ENCODE results near the gene CD40.

The CD40 gene

GRCh38 chr20:46135856-46136633 is 17.9 kb downstream of the CD40 start:
- H3K27me3 Mint-ChIP-seq, result peaks cover 13 to 28% of the 10 kb centered on the region in 2 donors
- H3K4me3 Mint-ChIP-seq, result peak overlapping the region in 1 of 2 donors; percentile 34
- H3K9me3 Mint-ChIP-seq, result no peaks in the 10 kb centered on the region
- peaks cover 0 to 3% of the 10 kb centered on the region in 2 donors for H3K36me3 Mint-ChIP-seq
- ATAC-seq (replicated peaks) (no peak), DNase-seq (no peak)
- peaks cover 38 to 41% of the 10 kb centered on the region in 2 donors for H3K4me1 Mint-ChIP-seq
- H3K27ac Mint-ChIP-seq, result peak overlapping the region; percentile 54

DNA sequence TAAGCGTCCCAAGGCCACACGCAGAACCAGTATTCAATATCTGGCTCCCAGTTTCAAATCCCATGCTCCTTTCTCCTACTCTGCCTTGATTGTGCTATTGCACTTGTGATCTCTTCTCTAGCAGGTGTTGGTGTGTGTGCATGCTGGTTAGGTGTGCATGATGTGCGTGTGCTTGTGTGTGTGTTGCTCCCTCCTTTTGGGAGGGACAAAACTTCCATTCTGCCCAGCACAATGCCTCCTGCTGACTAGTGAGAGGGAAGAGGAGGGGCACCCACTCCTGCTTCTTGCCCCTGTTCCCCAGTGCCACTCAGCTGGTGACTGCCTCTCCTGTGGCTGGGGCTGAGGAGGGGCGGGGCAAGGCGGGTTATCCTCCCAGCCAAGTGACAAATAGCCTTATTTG is 19.7 kb downstream of the CD40 start:
- H3K4me1 Mint-ChIP-seq, result peaks cover 21 to 25% of the 10 kb centered on the region in 2 donors
- DNase-seq, result no peak
- ATAC-seq (replicated peaks), result no peak
- no peaks in the 10 kb centered on the region for H3K9me3 Mint-ChIP-seq
- no peak overlapping the region for H3K27ac Mint-ChIP-seq
- H3K27me3 Mint-ChIP-seq, result peaks cover 31 to 45% of the 10 kb centered on the region in 2 donors
- H3K36me3 Mint-ChIP-seq, result no peaks in the 10 kb centered on the region
- H3K4me3 Mint-ChIP-seq, result no peak overlapping the region

DNA sequence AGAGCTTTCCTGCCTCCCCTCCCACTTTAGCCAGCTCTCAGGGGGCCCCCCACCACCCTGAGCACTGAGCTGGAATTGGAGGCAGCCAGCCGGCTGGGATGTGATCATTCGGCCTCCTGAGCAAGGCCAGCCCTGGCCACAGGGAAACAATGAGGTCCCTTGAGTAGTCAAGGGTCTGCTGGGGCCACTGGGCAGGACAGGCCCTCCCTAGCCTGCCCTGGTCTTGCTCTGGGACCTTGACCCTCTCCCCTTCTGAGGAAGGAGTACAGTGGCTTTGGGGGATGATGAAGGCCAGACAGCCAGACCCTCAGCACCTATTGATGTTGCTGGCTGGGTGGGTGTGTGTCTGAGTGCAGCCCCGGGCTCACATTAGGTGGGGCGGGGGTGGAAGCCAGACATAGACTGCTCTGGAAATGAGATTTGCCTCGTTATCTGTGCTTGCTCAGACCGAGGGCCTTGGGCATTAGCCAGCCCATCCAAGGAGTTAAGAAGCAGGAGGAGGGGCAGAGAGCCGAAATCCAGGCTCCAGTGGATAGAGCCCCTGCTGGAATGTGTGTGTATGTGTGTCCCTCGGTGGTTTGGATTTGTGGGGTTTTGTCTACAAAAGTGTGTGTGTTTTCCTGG is 21.3 kb downstream of the CD40 start:
- no peak overlapping the region for H3K4me3 Mint-ChIP-seq
- peaks cover 16 to 21% of the 10 kb centered on the region in 2 donors for H3K4me1 Mint-ChIP-seq
- ATAC-seq (replicated peaks) (no peak), DNase-seq (no peak)
- H3K27ac Mint-ChIP-seq, result no peak overlapping the region
- peaks cover 41 to 52% of the 10 kb centered on the region in 2 donors for H3K27me3 Mint-ChIP-seq
- H3K9me3 Mint-ChIP-seq, result no peaks in the 10 kb centered on the region
- no peaks in the 10 kb centered on the region for H3K36me3 Mint-ChIP-seq

DNA sequence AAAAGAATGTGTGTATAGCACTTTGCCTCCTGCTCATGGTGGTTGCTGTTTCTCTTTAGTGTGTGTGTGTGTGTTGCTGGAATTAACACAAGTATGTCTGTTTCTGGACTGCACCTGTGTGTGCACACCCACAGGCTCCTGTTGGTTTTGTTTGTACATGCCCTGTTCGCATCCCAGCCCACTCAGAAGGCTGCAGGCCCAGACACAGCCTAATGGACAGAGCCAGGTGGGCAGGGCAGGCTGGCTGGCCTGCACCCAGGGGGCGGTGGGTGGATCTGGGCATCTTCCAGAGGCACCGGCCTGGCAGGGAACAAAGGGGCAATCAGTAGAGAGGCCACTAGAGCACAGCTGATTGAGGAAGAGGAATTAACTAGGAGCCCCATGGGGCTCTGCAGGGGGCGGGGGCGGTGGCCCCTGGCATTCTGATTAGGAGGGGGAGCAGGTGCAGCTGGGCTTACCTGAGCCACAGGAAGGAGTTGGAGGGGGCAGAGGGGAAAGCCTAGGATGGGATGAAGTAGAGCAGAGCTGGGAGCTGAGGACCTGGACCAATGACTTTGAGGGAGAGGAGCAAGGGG is 21.9 kb downstream of the CD40 start:
- Mint-ChIP-seq H3K27ac (peak overlapping the region; percentile 31), H3K4me1 (peaks cover 16 to 21% of the 10 kb centered on the region in 2 donors), H3K36me3 (no peaks in the 10 kb centered on the region), H3K27me3 (peaks cover 43 to 51% of the 10 kb centered on the region in 2 donors), H3K9me3 (no peaks in the 10 kb centered on the region), H3K4me3 (no peak overlapping the region)
- DNase-seq (no peak), ATAC-seq (replicated peaks) (no peak)

- no peak overlapping the region for H3K4me3 Mint-ChIP-seq
- DNase-seq, result no peak
- no peak for ATAC-seq (replicated peaks)
- H3K36me3 Mint-ChIP-seq, result no peaks in the 10 kb centered on the region
- H3K9me3 Mint-ChIP-seq, result no peaks in the 10 kb centered on the region
- peaks cover 47 to 48% of the 10 kb centered on the region in 2 donors for H3K27me3 Mint-ChIP-seq
- no peak overlapping the region for H3K27ac Mint-ChIP-seq
- H3K4me1 Mint-ChIP-seq, result peaks cover 10 to 11% of the 10 kb centered on the region in 2 donors
Observed at GRCh38 chr20:46142124-46142523, 24.0 kb downstream of the CD40 start.

- H3K27ac Mint-ChIP-seq, result no peak overlapping the region
- peaks cover 41 to 49% of the 10 kb centered on the region in 2 donors for H3K27me3 Mint-ChIP-seq
- H3K4me3 Mint-ChIP-seq, result no peak overlapping the region
- no peaks in the 10 kb centered on the region for H3K9me3 Mint-ChIP-seq
- H3K4me1 Mint-ChIP-seq, result peaks cover 8 to 9% of the 10 kb centered on the region in 2 donors
- no peaks in the 10 kb centered on the region for H3K36me3 Mint-ChIP-seq
- DNase-seq, result no peak
- no peak for ATAC-seq (replicated peaks)
Observed at GRCh38 chr20:46144432-46145025, 26.4 kb downstream of the CD40 start.

DNA sequence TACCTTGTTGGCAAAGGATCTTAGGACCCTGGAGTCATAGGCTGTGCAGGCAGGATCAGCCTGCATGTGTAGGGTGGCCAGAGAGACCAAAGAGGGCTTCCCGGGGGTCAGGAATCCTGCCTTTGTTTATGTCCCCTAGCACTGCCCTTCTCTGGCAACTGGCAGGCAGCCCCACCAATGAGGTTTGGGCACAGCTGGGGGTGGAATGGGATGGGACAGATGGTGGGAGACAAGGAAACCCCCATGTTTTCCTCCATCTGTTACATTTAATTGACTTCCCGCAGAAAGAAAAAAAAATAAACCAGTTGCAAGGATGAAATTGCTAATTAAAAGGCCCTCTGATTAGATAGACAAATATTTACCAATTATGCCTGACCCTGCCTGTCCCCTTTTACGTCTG is 27.6 kb downstream of the CD40 start:
- no peak for DNase-seq
- Mint-ChIP-seq H3K4me3 (no peak overlapping the region), H3K9me3 (no peaks in the 10 kb centered on the region), H3K4me1 (no peaks in the 10 kb centered on the region), H3K36me3 (no peaks in the 10 kb centered on the region), H3K27ac (no peak overlapping the region), H3K27me3 (peaks cover 37 to 46% of the 10 kb centered on the region in 2 donors)
- no peak for ATAC-seq (replicated peaks)

DNA sequence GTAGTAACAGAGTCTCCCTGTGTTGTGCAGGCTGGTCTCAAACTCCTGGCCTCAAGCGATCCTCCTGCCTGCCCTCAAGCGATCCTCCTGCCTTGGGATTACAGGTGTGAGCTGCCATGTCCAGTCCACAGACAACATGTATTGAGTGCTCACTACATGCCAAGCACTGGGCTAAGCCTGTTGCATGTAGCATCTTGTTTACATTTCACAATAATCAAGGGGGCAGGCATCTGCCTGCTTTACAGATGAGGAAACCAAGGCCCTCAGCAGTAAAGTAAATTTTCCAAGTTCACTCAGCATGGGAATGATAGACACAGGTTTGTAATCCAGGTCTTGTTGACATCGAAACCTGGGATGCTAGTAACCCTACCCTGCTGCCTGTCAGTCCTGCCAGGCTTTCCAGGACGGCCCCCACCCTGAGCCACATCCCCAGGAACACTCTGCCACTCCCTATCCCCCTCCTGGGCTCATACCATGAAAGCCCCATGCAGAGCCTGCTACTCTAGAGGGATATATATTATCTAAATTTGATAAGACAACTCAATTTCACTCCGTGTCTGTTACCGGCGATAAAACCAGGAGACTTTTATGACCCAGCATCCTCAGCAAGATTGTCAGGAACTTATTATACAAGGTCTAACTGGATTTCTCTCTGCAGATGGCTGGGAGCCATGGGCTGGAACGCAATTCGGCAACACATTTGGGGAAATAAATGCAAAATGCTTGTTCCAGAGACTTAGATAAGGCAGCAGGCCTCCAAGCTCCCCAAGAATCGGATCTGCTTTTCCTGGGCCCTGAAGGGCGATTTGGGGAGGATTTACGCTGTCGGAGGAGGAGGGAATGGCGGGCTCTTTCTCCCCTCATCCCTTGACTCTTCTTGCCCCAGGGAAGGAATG is 30.4 kb downstream of the CD40 start:
- ATAC-seq (replicated peaks), result no peak

DNA sequence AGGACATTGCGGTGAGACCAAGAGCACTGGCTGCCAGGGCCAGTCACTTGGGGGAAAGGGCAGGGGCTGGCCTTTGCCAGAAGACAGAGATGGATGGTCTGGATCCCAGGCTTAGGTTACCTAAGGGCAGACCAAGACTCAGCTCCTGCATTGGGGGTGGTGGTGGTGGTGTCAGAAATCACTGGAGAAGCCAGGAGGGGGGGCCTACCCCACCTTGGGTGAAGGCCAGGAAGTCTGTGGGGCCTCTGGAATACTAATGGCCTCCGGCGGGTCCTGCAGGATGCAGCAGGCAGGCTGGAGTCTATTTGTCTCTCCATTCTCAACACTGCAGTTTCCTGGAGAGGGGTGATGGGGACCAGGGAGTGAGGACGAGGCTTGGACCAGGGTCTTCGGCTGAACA is 32.8 kb downstream of the CD40 start:
- Mint-ChIP-seq H3K36me3 (no peaks in the 10 kb centered on the region), H3K4me1 (no peaks in the 10 kb centered on the region), H3K27ac (no peak overlapping the region), H3K27me3 (peaks cover 15 to 30% of the 10 kb centered on the region in 2 donors), H3K9me3 (no peaks in the 10 kb centered on the region), H3K4me3 (no peak overlapping the region)
- DNase-seq, result no peak
- ATAC-seq (replicated peaks), result no peak

More for the DNA sequence above, 30.4 kb downstream of the CD40 start:
- H3K27me3 Mint-ChIP-seq, result peaks cover 19 to 27% of the 10 kb centered on the region in 2 donors
- H3K27ac Mint-ChIP-seq, result no peak overlapping the region
- H3K36me3 Mint-ChIP-seq, result no peaks in the 10 kb centered on the region
- no peak for DNase-seq
- H3K9me3 Mint-ChIP-seq, result no peaks in the 10 kb centered on the region
- no peak overlapping the region for H3K4me3 Mint-ChIP-seq
- no peaks in the 10 kb centered on the region for H3K4me1 Mint-ChIP-seq

GRCh38 chr20:46151936-46152335 is 33.8 kb downstream of the CD40 start:
- Mint-ChIP-seq H3K36me3 (no peaks in the 10 kb centered on the region), H3K27me3 (peaks cover 15 to 28% of the 10 kb centered on the region in 2 donors), H3K9me3 (no peaks in the 10 kb centered on the region), H3K27ac (no peak overlapping the region), H3K4me3 (no peak overlapping the region), H3K4me1 (no peaks in the 10 kb centered on the region)
- ATAC-seq (replicated peaks), result peak; percentile 42 to 56
- DNase-seq, result no peak

GRCh38 chr20:46152824-46153586 is 34.9 kb downstream of the CD40 start:
- H3K4me3 Mint-ChIP-seq, result no peak overlapping the region
- H3K27me3 Mint-ChIP-seq, result peaks cover 15 to 21% of the 10 kb centered on the region in 2 donors
- H3K4me1 Mint-ChIP-seq, result no peaks in the 10 kb centered on the region
- no peaks in the 10 kb centered on the region for H3K9me3 Mint-ChIP-seq
- DNase-seq, result no peak
- ATAC-seq (replicated peaks), result no peak
- no peaks in the 10 kb centered on the region for H3K36me3 Mint-ChIP-seq
- H3K27ac Mint-ChIP-seq, result no peak overlapping the region

- H3K9me3 Mint-ChIP-seq, result no peaks in the 10 kb centered on the region
- H3K4me1 Mint-ChIP-seq, result no peaks in the 10 kb centered on the region
- no peaks in the 10 kb centered on the region for H3K36me3 Mint-ChIP-seq
- no peak overlapping the region for H3K4me3 Mint-ChIP-seq
- DNase-seq, result no peak
- ATAC-seq (replicated peaks), result no peak
- H3K27ac Mint-ChIP-seq, result no peak overlapping the region
- peaks cover 21% of the 10 kb centered on the region in 2 donors for H3K27me3 Mint-ChIP-seq
Observed at GRCh38 chr20:46154305-46154704, 36.2 kb downstream of the CD40 start.

- peaks cover 21 to 25% of the 10 kb centered on the region in 2 donors for H3K27me3 Mint-ChIP-seq
- no peaks in the 10 kb centered on the region for H3K9me3 Mint-ChIP-seq
- no peaks in the 10 kb centered on the region for H3K4me1 Mint-ChIP-seq
- DNase-seq (no peak), ATAC-seq (replicated peaks) (no peak)
- H3K27ac Mint-ChIP-seq, result no peak overlapping the region
- no peaks in the 10 kb centered on the region for H3K36me3 Mint-ChIP-seq
- no peak overlapping the region for H3K4me3 Mint-ChIP-seq
Observed at GRCh38 chr20:46154796-46155195, 36.7 kb downstream of the CD40 start.
